Measurements from ENCODE around the gene CFAP251.

GRCh38 chr12:121918679-121919038, 267 bp downstream of the CFAP251 start:
- no peak for TF ChIP-seq CTCF (IDR thresholded peaks at IDR 0.05; ENCODE audit: insufficient read depth, low read depth, low read length)
- TF ChIP-seq EZH2 (IDR thresholded peaks at IDR 0.05; ENCODE audit: insufficient read depth, low read length), result no peak

All from astrocyte (in vitro differentiated cells and primary cell).